Left colon (tissue), 2 donors: Measurements from ENCODE around the gene CRB1. TPM values are rescaled to one million over a fixed set of nuclear protein-coding genes. Genes with fewer than 3 reads are reported as not detected.
"Not testable (repeated sequence)": the region's sequence is repeated elsewhere in the genome, so short reads cannot be mapped to it uniquely, and the experiment has no call there.

Source experiments
- ATAC-seq: fragments of 200-7000 bp; cut with Tn5 transposase; one replicate; pipeline ENCODE4 v1.9.1; 2020; ENCODE audit warnings: mild to moderate bottlenecking, moderate library complexity
- DNase-seq, 2 donors: peaks; one replicate each; pipeline ENCODE4 v3.0.0-alpha.2; 2020
- intact Hi-C, 2 donors: fragments of 100-400 bp; cut with DNase I in 1 of 2; cut with micrococcal nuclease in 1 of 2; formaldehyde crosslinking; loops; one replicate each; pipeline versions ENCODE4 v1.11.2 to v1.14.0; 2022; cut with DNase I, micrococcal nuclease
- total RNA-seq, 2 donors: library from RNA; stranded (reverse); fragmentation: NEBNext Ultra II Directional; extraction: Animal tissue kit (Norgen Biotek cat#: 25700); gene quantifications; one replicate each; pipeline ENCODE4 v1.2.1, GENCODE V29; 2021
- donor health status: DM: no; HTN: no; CAD: no.
- donor health status: DM: yes; HTN: yes; CAD: no.

The CRB1 gene
- total RNA-seq, 2 donors from 2014 or later = 0.11 TPM; not detected in 1

GRCh38 chr1:197471248-197471985 lies 203.4 kb downstream of the CRB1 start:
- no peak for DNase-seq
- intact Hi-C loops = no loop called here
- no peak for ATAC-seq

GRCh38 chr1:197472141-197472540 lies 204.1 kb downstream of the CRB1 start:
- intact Hi-C loops = no loop called here
- ATAC-seq (no peak), DNase-seq (no peak)

GRCh38 chr1:197480446-197480845 lies 212.4 kb downstream of the CRB1 start:
- intact Hi-C loops = no loop called here
- DNase-seq (no peak), ATAC-seq (no peak)

GRCh38 chr1:197481101-197481500 lies 213.0 kb downstream of the CRB1 start:
- no peak for ATAC-seq
- intact Hi-C loops = no loop called here
- DNase-seq = no peak

- DNase-seq (no peak), ATAC-seq (no peak)
- intact Hi-C loops = no loop called here
Measured at GRCh38 chr1:197485790-197486189, 217.7 kb downstream of the CRB1 start.

GRCh38 chr1:197486946-197487345 lies 218.9 kb downstream of the CRB1 start:
- DNase-seq (no peak), ATAC-seq (no peak)
- intact Hi-C loops = no loop called here

- DNase-seq, ATAC-seq, intact Hi-C loops: not testable (repeated sequence)
Measured at GRCh38 chr1:197491505-197491904, 223.5 kb downstream of the CRB1 start.

GRCh38 chr1:197496722-197497121 lies 228.7 kb downstream of the CRB1 start:
- DNase-seq (no peak), ATAC-seq (no peak)
- intact Hi-C loops = no loop called here

GRCh38 chr1:197510691-197511378 lies 242.8 kb downstream of the CRB1 start:
- intact Hi-C loops = no loop called here
- DNase-seq = no peak
- no peak for ATAC-seq

- ATAC-seq = no peak
- DNase-seq = no peak
- intact Hi-C loops = no loop called here
Measured at GRCh38 chr1:197515421-197515820, 247.4 kb downstream of the CRB1 start.

GRCh38 chr1:197519741-197520334 lies 251.8 kb downstream of the CRB1 start:
- ATAC-seq = no peak
- no peak for DNase-seq
- intact Hi-C loops = loop anchor here in 1 of 2 donors (10.0 kb wide), 1 partner anchor 405 kb away; no protein-coding TSS in a partner anchor

- DNase-seq (no peak), ATAC-seq (peak; percentile 27)
- intact Hi-C loops = loop anchor here in 1 of 2 donors (10.0 kb wide), 1 partner anchor 404 kb away; no protein-coding TSS in a partner anchor
Measured at GRCh38 chr1:197521118-197521739, 253.2 kb downstream of the CRB1 start.

- DNase-seq (no peak), ATAC-seq (no peak)
- intact Hi-C loops = loop anchor here in 1 of 2 donors (10.0 kb wide), 1 partner anchor 398 kb away; no protein-coding TSS in a partner anchor
Measured at GRCh38 chr1:197526736-197527371, 258.8 kb downstream of the CRB1 start.

Other genes starting within 250 kb of the CRB1 start
- gene F13B, start 201.0 kb upstream of the CRB1 start, total RNA-seq = not detected
- gene ASPM, start 121.6 kb upstream of the CRB1 start, total RNA-seq = 1 to 10 TPM; 2.7 to 6.4 TPM
- 10 to 100 TPM in 1 of 2 donors, 1 to 10 TPM in 1; 8.1 to 10.5 TPM for gene ZBTB41, start 67.0 kb upstream of the CRB1 start, total RNA-seq